Parathyroid adenoma (tissue), 2 donors: ENCODE data around the gene RAPSN.

Source experiments
- H2AFZ ChIP-seq: fragments of 300-600 bp; sonication (generic); one replicate; pipeline ENCODE4 v1.7.0; 2017; ENCODE audit warnings: antibody characterized with exemption, mild to moderate bottlenecking
- H3K27ac ChIP-seq: fragments of 300-600 bp; sonication (generic); one replicate; pipeline ENCODE4 v1.7.0; 2017
- H3K27me3 ChIP-seq: fragments of 300-600 bp; sonication (generic); one replicate; pipeline ENCODE4 v1.7.0; 2017; ENCODE audit warnings: low read length; ENCODE audit not compliant: control insufficient read depth, insufficient read depth
- H3K36me3 ChIP-seq: fragments of 300-600 bp; sonication (generic); one replicate; pipeline ENCODE4 v1.7.0; 2017; ENCODE audit warnings: low read length; ENCODE audit not compliant: control insufficient read depth, insufficient read depth
- H3K4me1 ChIP-seq: fragments of 300-600 bp; sonication (generic); one replicate; pipeline ENCODE4 v1.7.0; 2017; ENCODE audit warnings: control low read depth
- H3K4me2 ChIP-seq: fragments of 300-600 bp; sonication (generic); one replicate; pipeline ENCODE4 v1.7.0; 2017; ENCODE audit warnings: low read length
- H3K4me3 ChIP-seq: fragments of 300-600 bp; sonication (generic); one replicate; pipeline ENCODE4 v1.7.0; 2017; ENCODE audit warnings: low read depth, low read length
- H3K79me2 ChIP-seq: fragments of 300-600 bp; sonication (generic); one replicate; pipeline ENCODE4 v1.7.0; 2017; ENCODE audit warnings: control low read depth
- H3K9ac ChIP-seq: fragments of 300-600 bp; sonication (generic); one replicate; pipeline ENCODE4 v1.7.0; 2017; ENCODE audit warnings: mild to moderate bottlenecking
- H3K9me3 ChIP-seq: fragments of 300-600 bp; sonication (generic); one replicate; pipeline ENCODE4 v1.7.0; 2017; ENCODE audit warnings: low read length; ENCODE audit not compliant: control insufficient read depth
- TF ChIP-seq, protein P1 (sequence below): fragments of 300-600 bp; sonication (generic); IDR thresholded peaks from one replicate; pipeline ENCODE4 v1.7.0; 2017; ENCODE audit warnings: antibody characterized with exemption, mild to moderate bottlenecking
- donor health status: primary hyperparathyroidism.

RAPSN gene

DNA sequence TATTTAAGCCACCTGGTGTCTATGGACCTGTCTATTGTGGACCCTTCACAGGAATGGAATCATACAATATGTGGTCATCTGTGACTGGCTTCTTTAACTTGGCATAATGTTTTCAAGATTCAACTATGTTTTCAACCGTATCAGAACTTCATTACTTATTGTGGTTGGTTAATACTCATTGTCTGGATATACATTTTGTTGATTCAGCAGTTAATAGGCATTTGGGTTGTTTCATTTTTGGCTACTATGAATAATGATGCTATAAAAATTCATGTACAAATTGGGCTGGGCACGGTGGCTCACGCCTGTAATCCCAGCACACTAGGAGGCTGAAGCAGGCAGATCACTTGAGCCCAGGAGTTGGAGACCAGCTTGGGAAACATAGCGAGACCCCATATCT lies 2.5 kb upstream of the RAPSN start:
- Histone ChIP-seq H3K9ac (no peak overlapping the region), H3K4me1 (no peaks in the 10 kb centered on the region), H2AFZ (no peak overlapping the region), H3K27ac (no peak overlapping the region), H3K4me3 (no peak overlapping the region), H3K9me3 (no peaks in the 10 kb centered on the region), H3K27me3 (no peaks in the 10 kb centered on the region), H3K79me2 (no peaks in the 10 kb centered on the region), H3K36me3 (no peaks in the 10 kb centered on the region), H3K4me2 (no peak overlapping the region)
- TF ChIP-seq, protein P1, sequence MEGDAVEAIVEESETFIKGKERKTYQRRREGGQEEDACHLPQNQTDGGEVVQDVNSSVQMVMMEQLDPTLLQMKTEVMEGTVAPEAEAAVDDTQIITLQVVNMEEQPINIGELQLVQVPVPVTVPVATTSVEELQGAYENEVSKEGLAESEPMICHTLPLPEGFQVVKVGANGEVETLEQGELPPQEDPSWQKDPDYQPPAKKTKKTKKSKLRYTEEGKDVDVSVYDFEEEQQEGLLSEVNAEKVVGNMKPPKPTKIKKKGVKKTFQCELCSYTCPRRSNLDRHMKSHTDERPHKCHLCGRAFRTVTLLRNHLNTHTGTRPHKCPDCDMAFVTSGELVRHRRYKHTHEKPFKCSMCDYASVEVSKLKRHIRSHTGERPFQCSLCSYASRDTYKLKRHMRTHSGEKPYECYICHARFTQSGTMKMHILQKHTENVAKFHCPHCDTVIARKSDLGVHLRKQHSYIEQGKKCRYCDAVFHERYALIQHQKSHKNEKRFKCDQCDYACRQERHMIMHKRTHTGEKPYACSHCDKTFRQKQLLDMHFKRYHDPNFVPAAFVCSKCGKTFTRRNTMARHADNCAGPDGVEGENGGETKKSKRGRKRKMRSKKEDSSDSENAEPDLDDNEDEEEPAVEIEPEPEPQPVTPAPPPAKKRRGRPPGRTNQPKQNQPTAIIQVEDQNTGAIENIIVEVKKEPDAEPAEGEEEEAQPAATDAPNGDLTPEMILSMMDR, result no peak

DNA sequence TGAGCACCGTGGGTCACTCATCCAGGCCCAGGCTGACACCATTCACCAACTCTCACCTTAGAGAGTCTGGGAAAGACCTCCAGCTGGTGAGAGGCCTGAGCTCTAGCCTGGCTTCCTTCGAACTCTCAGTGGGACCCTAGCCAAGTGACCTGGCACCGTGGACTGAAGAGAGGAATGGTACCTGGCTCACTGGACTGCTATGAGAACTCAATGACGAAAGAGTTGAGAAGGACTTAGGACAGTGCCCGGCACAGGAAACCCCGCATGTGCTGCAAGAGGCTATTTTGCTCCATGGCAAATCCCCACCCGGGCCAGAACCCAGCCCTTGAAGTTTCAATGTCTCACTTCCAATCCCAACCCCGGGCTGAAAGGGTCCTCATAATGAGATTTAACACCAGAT lies 605 bp upstream of the RAPSN start:
- no peak overlapping the region for H3K4me2 ChIP-seq
- H3K27ac ChIP-seq, result no peak overlapping the region
- no peaks in the 10 kb centered on the region for H3K4me1 ChIP-seq
- no peak overlapping the region for H3K9ac ChIP-seq
- no peak overlapping the region for H2AFZ ChIP-seq
- H3K27me3 ChIP-seq, result no peaks in the 10 kb centered on the region
- TF ChIP-seq, protein P1, result no peak
- no peaks in the 10 kb centered on the region for H3K36me3 ChIP-seq
- H3K4me3 ChIP-seq, result no peak overlapping the region
- H3K9me3 ChIP-seq, result no peaks in the 10 kb centered on the region
- H3K79me2 ChIP-seq, result no peaks in the 10 kb centered on the region

DNA sequence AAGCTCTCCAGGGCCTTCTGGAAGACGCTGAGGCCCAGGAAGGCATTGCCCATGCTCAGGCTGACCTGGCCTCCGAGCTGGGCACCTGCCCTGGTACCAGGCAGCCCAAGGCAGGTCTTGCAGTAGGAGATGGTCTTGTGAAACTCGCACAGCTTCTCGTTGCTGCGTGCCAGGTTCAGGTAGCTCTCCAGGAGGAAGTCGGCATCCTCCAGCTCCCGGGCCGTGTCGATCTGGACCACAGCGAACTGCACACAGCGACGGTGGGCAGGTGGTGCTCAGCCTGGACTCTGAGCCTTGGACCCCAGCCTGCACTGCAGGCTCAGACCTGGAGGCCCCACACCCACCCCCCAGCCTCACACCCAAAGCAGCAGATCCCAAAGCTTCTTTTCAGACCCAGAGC lies 1.0 kb downstream of the RAPSN start:
- Histone ChIP-seq H3K9ac (no peak overlapping the region), H3K4me1 (no peaks in the 10 kb centered on the region), H3K4me3 (no peak overlapping the region), H3K79me2 (no peaks in the 10 kb centered on the region), H3K27me3 (no peaks in the 10 kb centered on the region), H2AFZ (no peak overlapping the region), H3K27ac (no peak overlapping the region), H3K9me3 (no peaks in the 10 kb centered on the region), H3K4me2 (no peak overlapping the region), H3K36me3 (no peaks in the 10 kb centered on the region)
- TF ChIP-seq, protein P1, result no peak

DNA sequence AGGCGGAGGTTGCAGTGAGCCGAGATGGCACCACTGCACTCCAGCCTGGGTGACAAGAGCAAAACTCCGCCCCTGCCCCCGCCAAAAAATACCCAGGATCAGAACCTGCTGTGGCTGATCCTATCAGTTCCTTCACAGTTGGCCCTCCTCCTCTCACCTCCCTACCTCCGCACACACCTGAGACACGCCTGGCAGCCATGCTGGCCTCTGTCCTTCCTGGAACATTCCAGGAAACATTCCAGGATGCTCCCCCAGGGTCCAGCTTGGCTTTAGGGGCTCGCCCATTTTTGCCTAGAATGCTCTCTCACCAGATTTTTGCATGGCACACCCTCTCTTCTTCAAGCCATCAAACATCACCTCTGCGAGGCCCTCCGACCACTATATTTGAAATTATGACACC lies 2.1 kb downstream of the RAPSN start:
- Histone ChIP-seq H3K9ac (no peak overlapping the region), H3K4me3 (no peak overlapping the region), H3K4me1 (no peaks in the 10 kb centered on the region), H3K4me2 (no peak overlapping the region), H3K27ac (no peak overlapping the region), H3K36me3 (no peaks in the 10 kb centered on the region), H3K79me2 (no peaks in the 10 kb centered on the region), H3K27me3 (no peaks in the 10 kb centered on the region), H2AFZ (no peak overlapping the region), H3K9me3 (no peaks in the 10 kb centered on the region)
- TF ChIP-seq, protein P1, result no peak

DNA sequence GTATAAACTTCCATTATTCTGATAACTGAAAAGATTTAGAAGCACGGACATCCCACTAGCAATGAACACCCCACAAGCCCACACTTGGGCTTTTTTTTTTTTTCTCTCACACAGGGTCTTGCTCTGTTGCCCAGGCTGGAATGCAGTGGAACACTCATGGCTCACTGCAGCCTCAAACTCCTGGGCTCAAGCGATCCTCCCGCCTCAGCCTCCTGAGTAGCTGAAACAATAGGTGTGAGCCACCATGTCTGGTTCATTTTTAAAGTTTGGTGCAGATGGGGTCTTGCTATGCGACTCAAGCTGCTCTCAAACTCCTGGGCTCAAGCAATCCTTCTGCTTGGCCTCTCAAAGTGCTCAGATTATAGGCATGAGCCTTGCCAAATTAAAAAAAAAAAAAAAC lies 3.1 kb downstream of the RAPSN start:
- Histone ChIP-seq H3K27me3 (no peaks in the 10 kb centered on the region), H3K4me3 (no peak overlapping the region), H3K9ac (no peak overlapping the region), H3K79me2 (no peaks in the 10 kb centered on the region), H3K27ac (no peak overlapping the region), H3K36me3 (no peaks in the 10 kb centered on the region), H3K4me1 (no peaks in the 10 kb centered on the region), H2AFZ (no peak overlapping the region), H3K9me3 (no peaks in the 10 kb centered on the region), H3K4me2 (no peak overlapping the region)
- TF ChIP-seq, protein P1, result no peak
